ENCODE measurements around the gene R3HDM2.

- TF ChIP-seq CTCF (IDR thresholded peaks at IDR 0.05) (no peak), POLR2A (IDR thresholded peaks at IDR 0.05) (no peak)
Measured at GRCh38 chr12:57268264-57268663, 162.6 kb downstream of the R3HDM2 start.

All from adrenal gland (tissue), 5 donors.